B cell (primary cell): Measurements from ENCODE around the gene FBF1. TPM values are rescaled to one million over a fixed set of nuclear protein-coding genes. Genes with fewer than 3 reads are reported as not detected.

Source experiments
- ATAC-seq: fragments of 200-7000 bp; cut with Tn5 transposase; one replicate; pipeline ENCODE4 v1.10.0; 2021; ENCODE audit warnings: low read depth, mild to moderate bottlenecking, moderate number of reproducible peaks, moderate library complexity
- CTCF ChIA-PET: fragments of 350-600 bp; sonication (Branson Sonifier 250); formaldehyde crosslinking; loops from one replicate; lab custom pipeline; 2021; ENCODE audit warnings: antibody characterized with exemption, inconsistent platforms; lab: Charles Lee
- POLR2A ChIA-PET: fragments of 350-600 bp; sonication (Branson Sonifier 250); formaldehyde crosslinking; loops from one replicate; lab custom pipeline; 2021; ENCODE audit warnings: antibody characterized with exemption; lab: Charles Lee
- DNase-seq: peaks from one replicate; pipeline ENCODE4 v3.0.0; 2013
- H2AFZ ChIP-seq: 2 replicates; pipeline ENCODE4 v1.6.1; 2012; ENCODE audit warnings: mild to moderate bottlenecking, low read depth, low read length; ENCODE audit not compliant: insufficient read depth, poor library complexity, severe bottlenecking
- H3K27ac ChIP-seq, 2 donors: 1 replicate in 1 of 2; 2 replicates in 1 of 2; pipeline ENCODE4 v1.5.1; 2012 to 2013; ENCODE audit warnings: low read length in 2 of 2, mild to moderate bottlenecking in 2 of 2, moderate library complexity in 1 of 2
- H3K27me3 ChIP-seq, 4 experiments: fragments of 200-600 bp in 1 of 4; sonication (generic) in 1 of 4; replicated peaks in 1 of 4; 1 replicate in 2 of 4; 2 replicates in 2 of 4; pipeline versions ENCODE4 v1.6.1 to v1.7.0; 2013 to 2016; ENCODE audit warnings: low read length in 3 of 4, mild to moderate bottlenecking in 2 of 4, mixed read lengths in 1 of 4, moderate library complexity in 1 of 4; ENCODE audit not compliant: insufficient read depth in 4 of 4, control insufficient read depth in 3 of 4; ENCODE audit errors: control extremely low read depth in 1 of 4
- H3K36me3 ChIP-seq, 2 experiments: replicated peaks in 1 of 2; 1 replicate in 1 of 2; 2 replicates in 1 of 2; pipeline versions ENCODE4 v1.6.1 to v1.7.1; 2013; ENCODE audit warnings: low read length in 1 of 2; ENCODE audit not compliant: insufficient read depth in 2 of 2, control insufficient read depth in 1 of 2; ENCODE audit errors: control extremely low read depth in 1 of 2, extremely low read depth in 1 of 2
- H3K4me1 ChIP-seq, 2 donors: fragments of 200-600 bp in 1 of 2; sonication (generic) in 1 of 2; 1 replicate in 1 of 2; 2 replicates in 1 of 2; pipeline versions ENCODE4 v1.5.1 to v1.6.1; 2013 to 2017; ENCODE audit warnings: low read length in 2 of 2; ENCODE audit not compliant: control insufficient read depth in 2 of 2, insufficient read depth in 2 of 2
- H3K4me2 ChIP-seq: replicated peaks from 2 replicates; pipeline ENCODE3; 2012; ENCODE audit warnings: mild to moderate bottlenecking, low read depth, low read length; ENCODE audit not compliant: poor library complexity, severe bottlenecking
- H3K4me3 ChIP-seq, 5 experiments: fragments of 200-600 bp in 1 of 5; sonication (generic) in 1 of 5; 1 replicate in 3 of 5; 2 replicates in 2 of 5; pipeline versions ENCODE4 v1.5.1 to v1.7.0; 2011 to 2016; ENCODE audit warnings: low read length in 4 of 5, mild to moderate bottlenecking in 4 of 5, low read depth in 2 of 5, control low read depth in 1 of 5, moderate library complexity in 1 of 5; ENCODE audit not compliant: insufficient read depth in 1 of 5; ENCODE audit errors: control extremely low read depth in 1 of 5, extremely low read depth in 1 of 5
- H3K79me2 ChIP-seq: fragments of 200-600 bp; sonication (generic); one replicate; pipeline ENCODE4 v1.6.0; 2016; ENCODE audit warnings: low read length; ENCODE audit not compliant: control insufficient read depth, insufficient read depth
- H3K9ac ChIP-seq: fragments of 200-600 bp; sonication (generic); 2 replicates; pipeline ENCODE4 v1.6.1; 2017; ENCODE audit warnings: mild to moderate bottlenecking, low read length, moderate library complexity
- H3K9me3 ChIP-seq, 3 donors: one replicate each; pipeline versions ENCODE4 v1.6.1 to v1.7.1; 2013; ENCODE audit warnings: low read length in 2 of 3; ENCODE audit not compliant: control insufficient read depth in 2 of 3, insufficient read depth in 1 of 3; ENCODE audit errors: control extremely low read depth in 1 of 3
- H4K20me1 ChIP-seq: 2 replicates; pipeline ENCODE4 v1.6.0; 2012; ENCODE audit warnings: mild to moderate bottlenecking, low read length; ENCODE audit not compliant: insufficient read depth, control insufficient read depth, poor library complexity, severe bottlenecking
- H3K27ac Mint-ChIP-seq: one replicate; pipeline ENCODE4 v1.8.0; 2021; ENCODE audit warnings: mixed read lengths
- H3K27me3 Mint-ChIP-seq: one replicate; pipeline ENCODE4 v1.8.0; 2021; ENCODE audit warnings: mixed read lengths
- H3K4me1 Mint-ChIP-seq: one replicate; pipeline ENCODE4 v1.8.0; 2021; ENCODE audit warnings: mixed read lengths
- H3K4me3 Mint-ChIP-seq: one replicate; pipeline ENCODE4 v1.8.0; 2021; ENCODE audit warnings: mixed read lengths
- H3K9me3 Mint-ChIP-seq: one replicate; pipeline ENCODE4 v1.8.0; 2022; ENCODE audit warnings: mixed read lengths; ENCODE audit not compliant: insufficient read depth
- EZH2 ChIP-seq: IDR thresholded peaks from 2 replicates; pipeline ENCODE4 v1.6.1; 2012; ENCODE audit warnings: borderline replicate concordance, low read depth, mild to moderate bottlenecking, moderate library complexity, low read length; ENCODE audit not compliant: insufficient read depth, poor library complexity, severe bottlenecking
- WGBS: methylation state at CpG from one replicate; pipeline ENCODE4 v1.1.5; 2013; ENCODE audit warnings: missing lambda C conversion rate; ENCODE audit not compliant: insufficient coverage; 5-methylcytosine and 5-hydroxymethylcytosine counted together
- intact Hi-C: fragments of 100-400 bp; cut with micrococcal nuclease; formaldehyde crosslinking; loops from one replicate; pipeline ENCODE4 v1.10.0; 2022
- polyA plus RNA-seq: library from polyadenylated mRNA; depleted of rRNA; stranded (reverse); fragments of >200 nt; gene quantifications from 2 replicates; pipeline ENCODE4 v1.2.3, GENCODE V29; 2012
- total RNA-seq, 2 donors: library from RNA; stranded (reverse); fragments of 120-200 nt in 1 of 2; gene quantifications; 1 replicate in 1 of 2; 2 replicates in 1 of 2; pipeline versions ENCODE4 v1.2.3 to v1.2.4, GENCODE V29; 2013 to 2022
- TF ChIP-seq, protein P1 (sequence below): fragments of 200-600 bp; IDR thresholded peaks from one replicate; pipeline ENCODE4 v1.8.0; 2022; ENCODE audit warnings: antibody characterized with exemption, mild to moderate bottlenecking

The FBF1 gene
- total and polyA plus RNA-seq, 2 donors (not counting 1 experiment from before 2014, with no cell fraction given) = 21.6 to 31.5 TPM

DNA sequence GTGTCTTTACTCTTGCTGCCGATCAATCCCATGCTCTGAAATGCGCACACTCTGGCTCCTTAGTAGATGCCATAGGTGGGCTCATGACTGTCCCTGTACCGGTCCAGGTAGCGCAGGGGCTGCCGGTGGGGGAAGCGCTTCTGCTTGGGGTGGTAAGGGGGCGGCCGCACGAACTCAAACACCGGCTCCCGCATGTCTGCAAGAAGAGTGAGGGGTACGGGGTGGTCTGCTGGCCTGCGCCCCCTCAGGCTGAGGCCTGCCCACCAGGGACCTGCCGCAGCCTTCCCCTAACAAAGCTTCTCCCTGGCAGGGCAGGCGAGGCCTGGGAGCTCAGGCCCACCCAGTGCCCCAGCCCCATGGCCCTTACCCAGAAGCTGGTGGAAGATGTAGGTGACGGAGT lies 42.1 kb downstream of the FBF1 start:
- no peak overlapping the region for H3K9ac ChIP-seq
- ATAC-seq = no peak
- no peaks in the 10 kb centered on the region for H3K9me3 ChIP-seq
- Mint-ChIP-seq H3K27ac (no peak overlapping the region), H3K9me3 (no peaks in the 10 kb centered on the region), H3K27me3 (no peaks in the 10 kb centered on the region), H3K4me3 (no peak overlapping the region), H3K4me1 (peaks cover 24% of the 10 kb centered on the region)
- no peaks in the 10 kb centered on the region for H3K27me3 ChIP-seq
- H3K36me3 ChIP-seq = peaks cover 0 to 48% of the 10 kb centered on the region in 2 experiments
- H3K27ac ChIP-seq = no peak overlapping the region
- H4K20me1 ChIP-seq = peaks cover 35% of the 10 kb centered on the region
- peaks cover 34% of the 10 kb centered on the region for H3K79me2 ChIP-seq
- TF ChIP-seq, protein P1, sequence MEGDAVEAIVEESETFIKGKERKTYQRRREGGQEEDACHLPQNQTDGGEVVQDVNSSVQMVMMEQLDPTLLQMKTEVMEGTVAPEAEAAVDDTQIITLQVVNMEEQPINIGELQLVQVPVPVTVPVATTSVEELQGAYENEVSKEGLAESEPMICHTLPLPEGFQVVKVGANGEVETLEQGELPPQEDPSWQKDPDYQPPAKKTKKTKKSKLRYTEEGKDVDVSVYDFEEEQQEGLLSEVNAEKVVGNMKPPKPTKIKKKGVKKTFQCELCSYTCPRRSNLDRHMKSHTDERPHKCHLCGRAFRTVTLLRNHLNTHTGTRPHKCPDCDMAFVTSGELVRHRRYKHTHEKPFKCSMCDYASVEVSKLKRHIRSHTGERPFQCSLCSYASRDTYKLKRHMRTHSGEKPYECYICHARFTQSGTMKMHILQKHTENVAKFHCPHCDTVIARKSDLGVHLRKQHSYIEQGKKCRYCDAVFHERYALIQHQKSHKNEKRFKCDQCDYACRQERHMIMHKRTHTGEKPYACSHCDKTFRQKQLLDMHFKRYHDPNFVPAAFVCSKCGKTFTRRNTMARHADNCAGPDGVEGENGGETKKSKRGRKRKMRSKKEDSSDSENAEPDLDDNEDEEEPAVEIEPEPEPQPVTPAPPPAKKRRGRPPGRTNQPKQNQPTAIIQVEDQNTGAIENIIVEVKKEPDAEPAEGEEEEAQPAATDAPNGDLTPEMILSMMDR = no peak
- no peak for TF ChIP-seq EZH2
- intact Hi-C loops = no loop called here
- no peak overlapping the region for H2AFZ ChIP-seq
- ChIA-PET POLR2A (interaction anchor here (0.7 kb wide), 1 partner anchor 125 kb away, joined by 3 read pairs; no protein-coding TSS in a partner anchor), CTCF (interaction anchor here (5.9 kb wide), 1 partner anchor 22 kb away, joined by 52 read pairs; the partner anchor contains the start of gene TRIM47)
- WGBS = 97% methylated on average over 14 of the region's 16 CpGs
- no peak overlapping the region for H3K4me3 ChIP-seq
- H3K4me2 ChIP-seq = no peak overlapping the region
- H3K4me1 ChIP-seq = peaks cover 16 to 23% of the 10 kb centered on the region in 2 donors
- no peak for DNase-seq

DNA sequence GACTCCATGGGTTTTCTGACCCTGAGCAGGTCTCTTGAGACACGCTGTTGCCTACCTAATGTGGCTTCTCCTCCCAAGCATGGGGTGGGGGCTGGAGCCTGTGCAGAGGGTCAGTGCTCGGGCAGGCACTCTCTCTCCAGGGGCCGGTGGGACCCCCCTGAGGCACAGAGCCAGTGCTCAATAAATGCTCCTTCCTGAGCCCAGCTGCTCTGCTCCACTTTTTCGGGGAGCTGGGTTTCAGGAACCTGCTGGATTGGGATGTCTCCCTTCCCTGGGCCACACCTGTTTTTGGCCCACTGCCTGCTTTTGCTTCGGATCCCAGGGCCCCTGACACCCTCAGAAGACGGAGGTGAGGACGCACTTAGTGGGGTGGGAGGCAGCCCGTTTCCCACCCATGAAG lies 42.8 kb downstream of the FBF1 start:
- intact Hi-C loops = no loop called here
- Histone ChIP-seq H3K4me1 (peaks cover 16 to 19% of the 10 kb centered on the region in 2 donors), H3K27ac (no peak overlapping the region), H3K4me2 (no peak overlapping the region), H2AFZ (no peak overlapping the region), H3K9ac (no peak overlapping the region), H3K36me3 (peaks cover 0 to 48% of the 10 kb centered on the region in 2 experiments), H3K79me2 (peaks cover 32% of the 10 kb centered on the region), H3K4me3 (no peak overlapping the region), H3K27me3 (no peaks in the 10 kb centered on the region), H3K9me3 (no peaks in the 10 kb centered on the region), H4K20me1 (peaks cover 36% of the 10 kb centered on the region)
- Mint-ChIP-seq H3K4me1 (peaks cover 26% of the 10 kb centered on the region), H3K27ac (no peak overlapping the region), H3K4me3 (peak overlapping the region; percentile 71), H3K9me3 (no peaks in the 10 kb centered on the region), H3K27me3 (no peaks in the 10 kb centered on the region)
- peak; percentile 17 for DNase-seq
- WGBS = 95% methylated on average over 8 of the region's 8 CpGs
- no peak for TF ChIP-seq EZH2
- TF ChIP-seq, protein P1 = no peak
- no peak for ATAC-seq
- ChIA-PET POLR2A (interaction anchor here (0.7 to 1.0 kb wide), 2 partner anchors 63 to 124 kb away, joined by 3 read pairs; no protein-coding TSS in a partner anchor), CTCF (interaction anchor here (0.6 to 5.9 kb wide), 4 partner anchors 21 to 53 kb away, joined by 3 to 52 read pairs (median 15); partner anchors contain the start of genes TRIM47 and UNC13D)
